OCI-LY7 (cell line): ENCODE results near the gene C20orf96. TPM values are rescaled to one million over a fixed set of nuclear protein-coding genes. Genes with fewer than 3 reads are reported as not detected.

Source experiments
- BruUV-seq: library from RNA; stranded (reverse); fragments of 400-500 nt; replicated peaks from 2 replicates; lab custom pipeline; 2021; lab: Mats Ljungman, UMichigan
- CTCF ChIA-PET: fragments of 300-600 bp; sonication (Branson Sonifier 250); formaldehyde crosslinking; loops from one replicate; lab custom pipeline; 2022; ENCODE audit warnings: antibody characterized with exemption; ENCODE audit not compliant: unreplicated experiment; lab: Charles Lee
- POLR2A ChIA-PET: fragments of 300-600 bp; sonication (Branson Sonifier 250); formaldehyde crosslinking; loops from one replicate; lab custom pipeline; 2022; ENCODE audit warnings: antibody characterized with exemption; lab: Charles Lee
- DNase-seq: peaks from one replicate; pipeline ENCODE4 v3.0.0-alpha.2; 2015; ENCODE audit warnings: low spot score
- H2AFZ ChIP-seq: fragments of 200-600 bp; sonication (generic), shearing (Covaris generic); 2 replicates; pipeline ENCODE4 v1.6.1; 2014; ENCODE audit warnings: mild to moderate bottlenecking, antibody characterized with exemption, low read length, moderate library complexity
- H3K27ac ChIP-seq: fragments of 200-600 bp; sonication (generic); 2 replicates; pipeline ENCODE4 v1.5.1; 2014; ENCODE audit warnings: mixed run types, low read depth, mild to moderate bottlenecking, moderate library complexity, low read length, inconsistent platforms; ENCODE audit not compliant: poor library complexity, severe bottlenecking
- H3K36me3 ChIP-seq: fragments of 200-600 bp; sonication (generic); 2 replicates; pipeline ENCODE4 v1.6.1; 2014; ENCODE audit warnings: mild to moderate bottlenecking, antibody characterized with exemption, low read length, moderate library complexity, mixed read lengths; ENCODE audit not compliant: insufficient read depth
- H3K4me1 ChIP-seq: fragments of 200-600 bp; sonication (generic); 2 replicates; pipeline ENCODE4 v1.5.1; 2014; ENCODE audit warnings: mild to moderate bottlenecking, low read length; ENCODE audit not compliant: insufficient read depth, poor library complexity, severe bottlenecking
- H3K4me2 ChIP-seq: fragments of 200-600 bp; sonication (generic); 2 replicates; pipeline ENCODE4 v1.6.1; 2014; ENCODE audit warnings: mild to moderate bottlenecking, low read length
- H3K4me3 ChIP-seq: fragments of 200-600 bp; sonication (generic); 2 replicates; pipeline ENCODE4 v1.5.1; 2014; ENCODE audit warnings: mild to moderate bottlenecking, low read depth, low read length; ENCODE audit not compliant: poor library complexity, severe bottlenecking
- H3K79me2 ChIP-seq: fragments of 200-600 bp; sonication (generic); 2 replicates; pipeline ENCODE4 v1.6.1; 2016; ENCODE audit warnings: low read depth, mild to moderate bottlenecking, low read length, moderate library complexity, mixed read lengths; ENCODE audit not compliant: insufficient read depth
- H3K9me2 ChIP-seq: fragments of 200-600 bp; sonication (generic); 2 replicates; pipeline ENCODE4 v1.6.1; 2016; ENCODE audit warnings: mild to moderate bottlenecking, low read length, mixed read lengths; ENCODE audit not compliant: insufficient read depth
- H3K9me3 ChIP-seq: fragments of 200-600 bp; sonication (generic); 2 replicates; pipeline ENCODE4 v1.6.1; 2014; ENCODE audit warnings: mild to moderate bottlenecking, mixed run types, low read length, mixed read lengths
- H4K20me1 ChIP-seq: fragments of 200-600 bp; sonication (generic); 2 replicates; pipeline ENCODE4 v1.6.1; 2014; ENCODE audit warnings: mild to moderate bottlenecking, antibody characterized with exemption, low read length, moderate library complexity, mixed read lengths; ENCODE audit not compliant: insufficient read depth
- EZH2phosphoT487 ChIP-seq: fragments of 200-600 bp; sonication (generic); IDR thresholded peaks from 2 replicates; pipeline ENCODE4 v1.6.1; 2018; ENCODE audit warnings: low read depth, borderline replicate concordance, mild to moderate bottlenecking, mixed run types, antibody characterized with exemption, low read length, moderate library complexity, mixed read lengths
- intact Hi-C: fragments of 100-400 bp; cut with micrococcal nuclease; formaldehyde crosslinking; loops from one replicate; pipeline ENCODE4 v1.10.0; 2022; ENCODE audit not compliant: unreplicated experiment
- total RNA-seq, 2 experiments: library from RNA; depleted of rRNA in 1 of 2; stranded (reverse); fragments of >200 nt in 1 of 2; shearing (Covaris generic) in 1 of 2; gene quantifications; 2 replicates each; pipeline ENCODE4 v1.2.3, GENCODE V29; 2014 to 2022
- TF ChIP-seq, protein P1 (sequence below): fragments of 200-600 bp; sonication (generic); conservative IDR thresholded peaks from 2 replicates; pipeline ENCODE4 v1.5.1; 2014; ENCODE audit warnings: mild to moderate bottlenecking, antibody characterized with exemption, low read length, moderate library complexity, mixed read lengths

C20orf96 gene
- total RNA-seq, 2 experiments from 2014 or later = 2.6 to 13.1 TPM

- Histone ChIP-seq H3K4me2 (peak within 1 kb of the TSS; percentile 99), H3K9me2 (no peaks in the 10 kb centered on the region), H3K36me3 (peaks cover 28% of the 10 kb centered on the region), H3K79me2 (peaks cover 35% of the 10 kb centered on the region), H3K4me1 (peaks cover 34% of the 10 kb centered on the region), H3K9me3 (no peaks in the 10 kb centered on the region), H3K4me3 (peak within 1 kb of the TSS; percentile 98), H4K20me1 (peaks cover 19% of the 10 kb centered on the region; the same call in 1 of the 2 replicates), H2AFZ (peak within 1 kb of the TSS; percentile 91), H3K27ac (peak within 1 kb of the TSS; percentile 85)
- POLR2A ChIA-PET = interaction anchor here (0.6 to 3.0 kb wide), 6 partner anchors 13 to 55 kb away, joined by 3 to 12 read pairs (median 5); partner anchors contain the start of genes TRIB3 and ZCCHC3
- intact Hi-C loops = loop anchor here (1.0 kb wide), 1 partner anchor 28 kb away; the partner anchor contains the start of gene ZCCHC3
- peak; percentile 94 for DNase-seq
- CTCF ChIA-PET = interaction anchor here (1.4 kb wide), 1 partner anchor 15 kb away, joined by 6 read pairs; no protein-coding TSS in a partner anchor
- BruUV-seq = no TSS peak
- TF ChIP-seq, protein P1, sequence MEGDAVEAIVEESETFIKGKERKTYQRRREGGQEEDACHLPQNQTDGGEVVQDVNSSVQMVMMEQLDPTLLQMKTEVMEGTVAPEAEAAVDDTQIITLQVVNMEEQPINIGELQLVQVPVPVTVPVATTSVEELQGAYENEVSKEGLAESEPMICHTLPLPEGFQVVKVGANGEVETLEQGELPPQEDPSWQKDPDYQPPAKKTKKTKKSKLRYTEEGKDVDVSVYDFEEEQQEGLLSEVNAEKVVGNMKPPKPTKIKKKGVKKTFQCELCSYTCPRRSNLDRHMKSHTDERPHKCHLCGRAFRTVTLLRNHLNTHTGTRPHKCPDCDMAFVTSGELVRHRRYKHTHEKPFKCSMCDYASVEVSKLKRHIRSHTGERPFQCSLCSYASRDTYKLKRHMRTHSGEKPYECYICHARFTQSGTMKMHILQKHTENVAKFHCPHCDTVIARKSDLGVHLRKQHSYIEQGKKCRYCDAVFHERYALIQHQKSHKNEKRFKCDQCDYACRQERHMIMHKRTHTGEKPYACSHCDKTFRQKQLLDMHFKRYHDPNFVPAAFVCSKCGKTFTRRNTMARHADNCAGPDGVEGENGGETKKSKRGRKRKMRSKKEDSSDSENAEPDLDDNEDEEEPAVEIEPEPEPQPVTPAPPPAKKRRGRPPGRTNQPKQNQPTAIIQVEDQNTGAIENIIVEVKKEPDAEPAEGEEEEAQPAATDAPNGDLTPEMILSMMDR = no peak
- TF ChIP-seq EZH2phosphoT487 = no peak
Measured at GRCh38 chr20:325045-325888, 34.7 kb upstream of the C20orf96 start, which contains the start of gene SOX12. Gene SOX12, plus strand, starts transcription at chr20:325552. Its CDS starts 373 bp downstream, at chr20:325925.

DNA sequence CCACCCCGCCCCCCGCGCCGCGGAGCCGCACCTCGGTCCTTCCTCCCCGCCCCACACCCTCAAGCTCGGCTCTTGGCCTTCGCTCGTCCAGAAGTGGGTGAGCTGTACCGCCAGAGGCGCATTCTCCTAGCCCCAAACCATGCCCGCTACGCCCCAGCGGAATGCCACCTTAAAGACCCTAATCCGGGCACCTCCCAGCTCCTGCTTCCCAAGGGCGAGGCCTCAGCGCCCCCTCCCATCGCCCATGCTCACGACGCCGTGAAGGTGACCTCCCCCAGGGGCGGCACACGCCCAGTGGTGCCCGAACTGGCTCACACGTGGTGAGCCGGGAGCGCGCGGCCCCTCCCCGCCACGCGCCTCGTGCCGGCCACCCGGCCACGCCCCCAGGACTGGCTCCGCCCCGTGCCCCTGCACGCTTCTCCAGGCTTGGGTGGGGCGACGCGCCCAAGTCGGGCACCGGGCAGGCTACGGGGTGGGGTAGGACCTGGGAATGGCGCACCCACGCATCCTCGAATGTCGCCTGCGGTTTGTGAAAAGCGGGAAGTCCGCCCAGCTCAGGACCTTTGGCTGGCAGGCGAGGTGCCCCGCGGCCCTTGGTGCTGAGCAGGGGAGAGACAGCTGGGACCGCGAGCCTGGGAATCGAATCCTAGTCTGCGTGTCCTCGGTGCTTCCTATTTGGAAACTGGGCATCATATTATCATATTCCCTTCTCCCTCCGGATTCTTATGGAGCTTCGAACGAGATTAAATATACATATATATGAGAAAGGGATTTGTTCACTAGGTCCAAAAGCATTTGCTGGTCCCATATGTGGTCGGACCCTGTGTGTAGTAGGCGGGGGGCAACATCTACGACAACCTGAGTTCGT is 33.9 kb upstream of the C20orf96 start:
- Histone ChIP-seq H3K4me3 (peak overlapping the region; percentile 98), H2AFZ (peak overlapping the region; percentile 91), H3K9me3 (no peaks in the 10 kb centered on the region), H3K79me2 (peaks cover 29% of the 10 kb centered on the region), H3K36me3 (peaks cover 21% of the 10 kb centered on the region), H3K4me1 (peaks cover 25% of the 10 kb centered on the region), H3K4me2 (peak overlapping the region; percentile 99), H3K9me2 (no peaks in the 10 kb centered on the region), H4K20me1 (peaks cover 13% of the 10 kb centered on the region; the same call in 1 of the 2 replicates), H3K27ac (peak overlapping the region; percentile 81)
- TF ChIP-seq, protein P1 = peak; percentile 53
- TF ChIP-seq EZH2phosphoT487 = no peak
- ChIA-PET CTCF (interaction anchor here (0.5 to 1.4 kb wide), 3 partner anchors 14 to 85 kb away, joined by 4 to 6 read pairs (median 4); no protein-coding TSS in a partner anchor), POLR2A (interaction anchor here (0.6 to 3.0 kb wide), 11 partner anchors 12 to 83 kb away, joined by 3 to 12 read pairs (median 3); partner anchors contain the start of genes TRIB3 and ZCCHC3)
- intact Hi-C loops = loop anchor here (1.0 kb wide), 2 partner anchors 14 to 27 kb away; partner anchors contain the start of gene ZCCHC3
- peak; percentile 94 for DNase-seq
- BruUV-seq = TSS peak; percentile 96
